Testis (tissue), 3 donors: Measurements from ENCODE around the gene ANKS1B. TPM values are rescaled to one million over a fixed set of nuclear protein-coding genes. Genes with fewer than 3 reads are reported as not detected.

Experiments
- DNase-seq: peaks from one replicate; pipeline ENCODE4 v3.0.0-alpha.2; 2019
- H3K27ac ChIP-seq, 2 donors: fragments of 200-600 bp; sonication (generic); one replicate each; pipeline ENCODE4 v1.5.1; 2019
- H3K27me3 ChIP-seq: fragments of 200-600 bp; sonication (generic); one replicate; pipeline ENCODE4 v1.5.1; 2019
- H3K36me3 ChIP-seq: fragments of 200-600 bp; sonication (generic); one replicate; pipeline ENCODE4 v1.5.1; 2017; ENCODE audit warnings: low read depth; ENCODE audit errors: missing control alignments
- H3K4me1 ChIP-seq: fragments of 200-600 bp; sonication (generic); one replicate; pipeline ENCODE4 v1.5.1; 2019
- H3K4me3 ChIP-seq, 2 donors: fragments of 200-600 bp; sonication (generic); one replicate each; pipeline ENCODE4 v1.5.1; 2017 to 2019
- H3K9me3 ChIP-seq: fragments of 200-600 bp; sonication (generic); one replicate; pipeline ENCODE4 v1.5.1; 2017
- POLR2A ChIP-seq: fragments of 450-650 bp; IDR thresholded peaks from one replicate; pipeline ENCODE4 v1.6.1; 2017; ENCODE audit warnings: antibody characterized with exemption, mild to moderate bottlenecking, moderate library complexity
- WGBS, 2 donors: methylation state at CpG; one replicate each; pipeline ENCODE4 v1.1.5; 2018; 5-methylcytosine and 5-hydroxymethylcytosine counted together
- intact Hi-C: fragments of 100-400 bp; cut with DNase I; formaldehyde crosslinking; loops from one replicate; pipeline ENCODE4 v1.15.1; 2023; ENCODE audit warnings: low total_unique reads
- polyA plus RNA-seq: library from polyadenylated mRNA; stranded (reverse); fragments of 350-450 nt; fragmentation: Illumina TruSeq; extraction: RNeasy Lipid Tissue Mini Kit (QIAGEN cat#74804); gene quantifications from one replicate; pipeline ENCODE4 v1.2.3, GENCODE V29; 2014; ENCODE audit warnings: low read depth, low replicate concordance; ENCODE audit not compliant: insufficient read depth
- total RNA-seq, 2 donors: library from RNA; depleted of rRNA; stranded (reverse); fragments of >200 nt; gene quantifications; one replicate each; pipeline ENCODE4 v1.2.3, GENCODE V29; 2016
- TF ChIP-seq, protein P1 (sequence below), 3 experiments: fragments of 450-650 bp in 2 of 3; fragments of 200-600 bp in 1 of 3; sonication (generic) in 1 of 3; IDR thresholded peaks; one replicate each; pipeline ENCODE4 v1.5.1; 2016 to 2019; ENCODE audit warnings: antibody characterized with exemption in 3 of 3, mild to moderate bottlenecking in 2 of 3, moderate library complexity in 1 of 3

The ANKS1B gene
- total and polyA plus RNA-seq, 3 donors from 2014 or later = 26.8 to 58.2 (median 30.9) TPM

DNA sequence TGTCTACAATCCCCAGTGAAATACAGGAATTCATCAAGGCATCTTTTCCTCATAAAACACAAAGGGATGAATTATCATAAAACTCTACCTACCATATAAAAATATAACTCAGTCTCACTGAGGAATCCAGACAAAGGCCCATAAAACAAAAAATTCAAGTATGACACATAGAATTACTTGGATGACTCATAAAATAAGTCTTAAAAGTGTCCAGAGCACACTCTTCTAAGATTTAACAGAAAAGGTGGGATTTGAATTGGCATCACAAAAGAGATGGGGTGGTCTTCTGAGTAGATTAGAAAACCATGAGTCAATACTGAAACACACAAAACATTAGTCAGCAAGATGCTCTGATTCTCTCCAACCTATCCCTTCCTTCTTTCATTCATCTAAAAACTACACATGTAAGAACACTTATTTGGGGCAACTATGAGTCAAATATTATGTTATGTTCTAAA is 539.8 kb downstream of the ANKS1B start:
- Histone ChIP-seq H3K9me3 (no peaks in the 10 kb centered on the region), H3K27me3 (no peaks in the 10 kb centered on the region), H3K36me3 (no peaks in the 10 kb centered on the region), H3K4me3 (no peak overlapping the region), H3K4me1 (no peaks in the 10 kb centered on the region), H3K27ac (no peak overlapping the region)
- DNase-seq = no peak
- intact Hi-C loops = no loop called here
- no peak for TF ChIP-seq POLR2A
- TF ChIP-seq, protein P1, sequence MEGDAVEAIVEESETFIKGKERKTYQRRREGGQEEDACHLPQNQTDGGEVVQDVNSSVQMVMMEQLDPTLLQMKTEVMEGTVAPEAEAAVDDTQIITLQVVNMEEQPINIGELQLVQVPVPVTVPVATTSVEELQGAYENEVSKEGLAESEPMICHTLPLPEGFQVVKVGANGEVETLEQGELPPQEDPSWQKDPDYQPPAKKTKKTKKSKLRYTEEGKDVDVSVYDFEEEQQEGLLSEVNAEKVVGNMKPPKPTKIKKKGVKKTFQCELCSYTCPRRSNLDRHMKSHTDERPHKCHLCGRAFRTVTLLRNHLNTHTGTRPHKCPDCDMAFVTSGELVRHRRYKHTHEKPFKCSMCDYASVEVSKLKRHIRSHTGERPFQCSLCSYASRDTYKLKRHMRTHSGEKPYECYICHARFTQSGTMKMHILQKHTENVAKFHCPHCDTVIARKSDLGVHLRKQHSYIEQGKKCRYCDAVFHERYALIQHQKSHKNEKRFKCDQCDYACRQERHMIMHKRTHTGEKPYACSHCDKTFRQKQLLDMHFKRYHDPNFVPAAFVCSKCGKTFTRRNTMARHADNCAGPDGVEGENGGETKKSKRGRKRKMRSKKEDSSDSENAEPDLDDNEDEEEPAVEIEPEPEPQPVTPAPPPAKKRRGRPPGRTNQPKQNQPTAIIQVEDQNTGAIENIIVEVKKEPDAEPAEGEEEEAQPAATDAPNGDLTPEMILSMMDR (IDR thresholded peaks at IDR 0.05) = no peak

- no peaks in the 10 kb centered on the region for H3K36me3 ChIP-seq
- intact Hi-C loops = no loop called here
- no peaks in the 10 kb centered on the region for H3K27me3 ChIP-seq
- no peak overlapping the region for H3K27ac ChIP-seq
- no peak overlapping the region for H3K4me3 ChIP-seq
- H3K9me3 ChIP-seq = no peaks in the 10 kb centered on the region
- no peak for TF ChIP-seq POLR2A
- TF ChIP-seq, protein P1 (IDR thresholded peaks at IDR 0.05) = no peak
- 48 to 64% methylated on average over 3 of the region's 3 CpGs for WGBS, 2 donors
- DNase-seq = no peak
- H3K4me1 ChIP-seq = no peaks in the 10 kb centered on the region
Measured at GRCh38 chr12:99442758-99443157, 542.0 kb downstream of the ANKS1B start.

GRCh38 chr12:99439399-99439798 is 545.3 kb downstream of the ANKS1B start:
- intact Hi-C loops = no loop called here
- TF ChIP-seq, protein P1 (IDR thresholded peaks at IDR 0.05) = no peak
- no peak for TF ChIP-seq POLR2A
- Histone ChIP-seq H3K36me3 (no peaks in the 10 kb centered on the region), H3K27me3 (no peaks in the 10 kb centered on the region), H3K4me3 (no peak overlapping the region), H3K27ac (no peak overlapping the region), H3K9me3 (no peaks in the 10 kb centered on the region), H3K4me1 (no peaks in the 10 kb centered on the region)
- no peak for DNase-seq
- WGBS, 2 donors = 95 to 96% methylated on average over 1 of the region's 1 CpG

DNA sequence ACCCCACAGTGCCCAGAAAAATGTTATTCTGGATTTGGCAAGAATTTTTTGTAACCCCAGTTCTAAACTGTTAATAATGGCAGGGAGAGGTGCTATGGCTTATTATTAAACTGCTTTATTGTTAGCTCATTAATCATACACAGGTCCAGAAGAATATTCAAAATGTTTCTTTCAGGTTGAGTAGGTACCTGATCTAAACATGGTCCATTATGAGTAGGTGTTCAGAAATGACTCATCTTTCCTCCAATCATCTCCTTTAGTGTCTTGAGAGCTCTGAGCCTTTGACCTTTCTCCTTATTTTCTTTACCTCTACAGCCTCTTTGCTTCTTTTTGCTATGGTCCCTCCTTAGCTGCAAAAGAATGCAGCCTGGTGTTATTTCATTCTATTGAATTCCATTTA is 548.2 kb downstream of the ANKS1B start:
- no peaks in the 10 kb centered on the region for H3K9me3 ChIP-seq
- no peak for DNase-seq
- H3K27ac ChIP-seq = no peak overlapping the region
- intact Hi-C loops = no loop called here
- no peaks in the 10 kb centered on the region for H3K4me1 ChIP-seq
- TF ChIP-seq, protein P1 (IDR thresholded peaks at IDR 0.05) = no peak
- no peak for TF ChIP-seq POLR2A
- no peaks in the 10 kb centered on the region for H3K36me3 ChIP-seq
- H3K4me3 ChIP-seq = no peak overlapping the region
- H3K27me3 ChIP-seq = no peaks in the 10 kb centered on the region

DNA sequence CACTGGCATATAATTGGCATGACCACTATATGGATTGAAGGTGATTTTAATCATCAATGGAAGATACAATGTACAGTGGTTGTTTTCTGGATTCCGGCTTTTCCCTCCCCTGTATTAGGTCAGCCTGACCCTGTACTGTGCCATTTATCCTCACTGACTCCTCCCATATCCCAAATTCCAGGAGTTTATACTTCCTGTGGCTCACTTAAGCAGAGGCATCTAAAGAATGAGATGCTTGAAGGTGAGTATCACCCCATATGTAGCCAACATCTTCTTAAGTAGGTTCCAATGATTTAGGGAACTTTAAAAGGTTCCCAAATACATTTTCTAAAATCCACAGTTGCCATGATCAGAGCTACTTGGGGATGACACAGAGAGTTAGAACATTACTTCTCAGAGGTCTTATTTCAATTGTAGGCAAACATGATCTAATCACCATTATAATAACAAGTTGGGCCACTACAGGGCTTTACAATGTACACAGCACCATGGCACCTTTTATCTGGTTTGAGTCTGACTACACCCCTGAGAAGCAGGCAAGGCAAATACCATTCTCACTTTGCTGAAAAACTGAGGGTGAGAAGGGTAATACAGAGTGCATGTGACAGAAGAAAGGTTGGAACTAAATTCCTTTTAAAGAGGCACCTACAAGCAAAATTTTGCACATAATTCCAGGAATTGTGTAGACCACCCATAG is 549.5 kb downstream of the ANKS1B start:
- H3K27ac ChIP-seq = no peak overlapping the region
- no peaks in the 10 kb centered on the region for H3K36me3 ChIP-seq
- no peaks in the 10 kb centered on the region for H3K9me3 ChIP-seq
- H3K4me1 ChIP-seq = no peaks in the 10 kb centered on the region
- TF ChIP-seq, protein P1 (IDR thresholded peaks at IDR 0.05) = no peak
- TF ChIP-seq POLR2A = no peak
- intact Hi-C loops = no loop called here
- WGBS, 2 donors = 92 to 96% methylated on average over 1 of the region's 1 CpG
- H3K27me3 ChIP-seq = no peaks in the 10 kb centered on the region
- H3K4me3 ChIP-seq = no peak overlapping the region
- DNase-seq = no peak
